IMR-90 (cell line): Measurements from ENCODE around the gene C1QTNF12. TPM values are rescaled to one million over a fixed set of nuclear protein-coding genes. Genes with fewer than 3 reads are reported as not detected.

Experiments used
- ATAC-seq: fragments of 200-7000 bp; cut with Tn5 transposase; 2 replicates; pipeline ENCODE4 v1.9.1; 2020; ENCODE audit warnings: low read depth, mild to moderate bottlenecking, moderate library complexity
- BruUV-seq: library from RNA; stranded (reverse); fragments of 400-500 nt; replicated peaks from 2 replicates; lab custom pipeline; 2021; lab: Mats Ljungman, UMichigan
- CTCF ChIA-PET: fragments of 300-600 bp; formaldehyde crosslinking; extraction: SDS; loops from one replicate; lab custom pipeline; 2021; ENCODE audit warnings: antibody characterized with exemption; lab: Yijun Ruan, JAX
- POLR2A ChIA-PET: fragments of 300-600 bp; sonication (Branson Sonifier 250); formaldehyde crosslinking; loops from one replicate; lab custom pipeline; 2022; ENCODE audit warnings: antibody characterized with exemption; ENCODE audit not compliant: unreplicated experiment; lab: Charles Lee
- DNase-seq: peaks from one replicate; pipeline ENCODE4 v3.0.0; 2013
- H2AFZ ChIP-seq: replicated peaks from 2 replicates; pipeline ENCODE3; 2013; ENCODE audit warnings: low read length, mild to moderate bottlenecking; ENCODE audit not compliant: poor library complexity
- H2AK5ac ChIP-seq: 2 replicates; pipeline ENCODE4 v1.6.1; 2013; ENCODE audit warnings: low read depth, low read length, inconsistent platforms
- H2AK9ac ChIP-seq: replicated peaks from 2 replicates; pipeline ENCODE3; 2013; ENCODE audit warnings: mild to moderate bottlenecking, low read depth, low read length, moderate library complexity; ENCODE audit not compliant: poor library complexity
- H2BK120ac ChIP-seq: 2 replicates; pipeline ENCODE4 v1.6.1; 2013; ENCODE audit warnings: low read depth, low read length, inconsistent platforms
- H2BK15ac ChIP-seq: 3 replicates; pipeline ENCODE4 v1.6.1; 2013; ENCODE audit warnings: low read depth, low read length, inconsistent platforms
- H2BK20ac ChIP-seq: 2 replicates; pipeline ENCODE4 v1.6.1; 2013; ENCODE audit warnings: low read depth, mild to moderate bottlenecking, inconsistent platforms, low read length, moderate library complexity
- H2BK5ac ChIP-seq: 2 replicates; pipeline ENCODE4 v1.6.1; 2013; ENCODE audit warnings: mild to moderate bottlenecking, low read depth, low read length, inconsistent platforms; ENCODE audit not compliant: poor library complexity, severe bottlenecking
- H3K14ac ChIP-seq: replicated peaks from 2 replicates; pipeline ENCODE4 v1.6.1; 2013; ENCODE audit warnings: low read depth, low read length, inconsistent platforms
- H3K18ac ChIP-seq: 2 replicates; pipeline ENCODE4 v1.6.1; 2013; ENCODE audit warnings: low read depth, low read length, control low read depth
- H3K23ac ChIP-seq: 2 replicates; pipeline ENCODE4 v1.6.1; 2013; ENCODE audit warnings: low read depth, low read length, inconsistent platforms
- H3K27ac ChIP-seq: 2 replicates; pipeline ENCODE4 v1.5.1; 2013; ENCODE audit warnings: mild to moderate bottlenecking, control low read depth, low read length; ENCODE audit not compliant: insufficient read depth
- H3K27me3 ChIP-seq: 2 replicates; pipeline ENCODE4 v1.6.1; 2013; ENCODE audit warnings: low read length; ENCODE audit not compliant: control insufficient read depth, insufficient read depth
- H3K36me3 ChIP-seq: 2 replicates; pipeline ENCODE4 v1.6.1; 2013; ENCODE audit warnings: low read length, mixed read lengths; ENCODE audit not compliant: control insufficient read depth, insufficient read depth
- H3K4ac ChIP-seq: 2 replicates; pipeline ENCODE4 v1.6.1; 2013; ENCODE audit warnings: low read depth, low read length, inconsistent platforms
- H3K4me1 ChIP-seq: 2 replicates; pipeline ENCODE4 v1.6.1; 2013; ENCODE audit warnings: low read length, mixed read lengths; ENCODE audit not compliant: control insufficient read depth, insufficient read depth
- H3K4me2 ChIP-seq: 2 replicates; pipeline ENCODE4 v1.6.1; 2013; ENCODE audit warnings: low read depth, mild to moderate bottlenecking, control low read depth, low read length, moderate library complexity
- H3K4me3 ChIP-seq: 2 replicates; pipeline ENCODE4 v1.5.1; 2013; ENCODE audit warnings: low read depth, mild to moderate bottlenecking, control low read depth, low read length, moderate library complexity; ENCODE audit not compliant: insufficient read depth
- H3K56ac ChIP-seq: 2 replicates; pipeline ENCODE4 v1.6.1; 2013; ENCODE audit warnings: low read length, inconsistent platforms; ENCODE audit not compliant: insufficient read depth; ENCODE audit errors: extremely low read depth
- H3K79me1 ChIP-seq, 2 experiments: 2 replicates each; pipeline ENCODE4 v1.6.1; 2013; ENCODE audit warnings: low read length in 2 of 2, inconsistent platforms in 1 of 2, low read depth in 1 of 2
- H3K9ac ChIP-seq: 2 replicates; pipeline ENCODE4 v1.6.1; 2013; ENCODE audit warnings: low read depth, low read length, control low read depth
- H3K9me1 ChIP-seq: 2 replicates; pipeline ENCODE4 v1.6.1; 2013; ENCODE audit warnings: low read length, inconsistent platforms; ENCODE audit not compliant: insufficient read depth
- H3K9me3 ChIP-seq: 2 replicates; pipeline ENCODE4 v1.6.1; 2013; ENCODE audit warnings: low read length; ENCODE audit not compliant: control insufficient read depth, insufficient read depth
- H4K20me1 ChIP-seq: 2 replicates; pipeline ENCODE4 v1.6.1; 2013; ENCODE audit warnings: low read length, inconsistent platforms; ENCODE audit not compliant: insufficient read depth
- H4K5ac ChIP-seq: 2 replicates; pipeline ENCODE4 v1.6.1; 2013; ENCODE audit warnings: mild to moderate bottlenecking, low read depth, low read length, control low read depth
- H4K8ac ChIP-seq, 2 experiments: 2 replicates each; pipeline ENCODE4 v1.6.1; 2013; ENCODE audit warnings: low read depth in 2 of 2, low read length in 2 of 2, control low read depth in 1 of 2, inconsistent platforms in 1 of 2
- H4K91ac ChIP-seq: 2 replicates; pipeline ENCODE4 v1.6.1; 2013; ENCODE audit warnings: low read depth, low read length, inconsistent platforms; ENCODE audit not compliant: insufficient read depth
- BHLHE40 ChIP-seq: fragments of 150-350 bp; IDR thresholded peaks from 2 replicates; pipeline ENCODE4 v1.6.1; 2016; ENCODE audit warnings: mild to moderate bottlenecking, low read depth, low read length
- CHD1 ChIP-seq: IDR thresholded peaks from 2 replicates; pipeline ENCODE4 v1.6.1; 2012; ENCODE audit warnings: low read depth, low read length, improper control_type of control experiment
- MAFK ChIP-seq: IDR thresholded peaks from 2 replicates; pipeline ENCODE4 v1.6.1; 2012; ENCODE audit warnings: low read depth, low read length, improper control_type of control experiment
- MAZ ChIP-seq: IDR thresholded peaks from 2 replicates; pipeline ENCODE4 v1.6.1; 2012; ENCODE audit warnings: low read depth, mild to moderate bottlenecking, low read length, improper control_type of control experiment, moderate library complexity, borderline replicate concordance
- MXI1 ChIP-seq: IDR thresholded peaks from 2 replicates; pipeline ENCODE4 v1.6.1; 2012; ENCODE audit warnings: low read depth, mild to moderate bottlenecking, low read length, moderate library complexity, borderline replicate concordance
- NFE2L2 ChIP-seq: fragments of 150-350 bp; IDR thresholded peaks from 2 replicates; pipeline ENCODE4 v1.6.1; 2016; ENCODE audit warnings: low read depth, mild to moderate bottlenecking, low read length
- POLR2A ChIP-seq: IDR thresholded peaks from 2 replicates; pipeline ENCODE4 v1.6.1; 2012; ENCODE audit warnings: mild to moderate bottlenecking, low read depth, low read length
- RAD21 ChIP-seq: IDR thresholded peaks from 2 replicates; pipeline ENCODE4 v1.6.1; 2012; ENCODE audit warnings: low read length, improper control_type of control experiment
- RCOR1 ChIP-seq: IDR thresholded peaks from 2 replicates; pipeline ENCODE4 v1.6.1; 2012; ENCODE audit warnings: mild to moderate bottlenecking, low read length, improper control_type of control experiment; ENCODE audit not compliant: insufficient replicate concordance
- SMC3 ChIP-seq: fragments of 150-350 bp; IDR thresholded peaks from 2 replicates; pipeline ENCODE4 v1.6.1; 2016; ENCODE audit warnings: low read depth, mild to moderate bottlenecking, antibody characterized with exemption, low read length, moderate library complexity
- WGBS, 2 experiments: methylation state at CpG; one replicate each; pipeline versions ENCODE4 v1.1.5 to v1.1.7; 2013; ENCODE audit warnings: missing lambda C conversion rate in 2 of 2; ENCODE audit not compliant: insufficient read length in 1 of 2; ENCODE audit errors: extremely low coverage in 2 of 2; 5-methylcytosine and 5-hydroxymethylcytosine counted together
- dilution Hi-C: fragments of 300-500 bp; cut with HindIII; formaldehyde crosslinking; loops from one replicate; pipeline ENCODE4 v1.14.3; 2018; ENCODE audit warnings: low sequenced_read_pairs; ENCODE audit not compliant: unreplicated experiment
- in situ Hi-C: fragments of 300-500 bp; cut with MboI; formaldehyde crosslinking; loops from 3 replicates; pipeline ENCODE4 v1.14.3; 2019; ENCODE audit warnings: low sequenced_read_pairs, inconsistent platforms, mixed read lengths
- intact Hi-C: fragments of 100-400 bp; cut with micrococcal nuclease; formaldehyde crosslinking; loops from 2 replicates; pipeline ENCODE4 v1.10.0; 2022
- polyA plus RNA-seq, 3 experiments: library from polyadenylated mRNA; depleted of rRNA; stranded (reverse); fragments of >200 nt; gene quantifications; 2 replicates each; pipeline ENCODE4 v1.2.3, GENCODE V29; 2012; ENCODE audit warnings: low replicate concordance in 1 of 3
- total RNA-seq: library from RNA; depleted of rRNA; stranded (reverse); fragments of >200 nt; gene quantifications from 2 replicates; pipeline ENCODE4 v1.2.3, GENCODE V29; 2012
- TF ChIP-seq, protein P1 (sequence below): conservative IDR thresholded peaks from 2 replicates; pipeline ENCODE4 v1.5.1; 2012; ENCODE audit warnings: mild to moderate bottlenecking, low read depth, low read length, improper control_type of control experiment
- TF ChIP-seq, protein P2 (sequence below): fragments of 150-350 bp; IDR thresholded peaks from 2 replicates; pipeline ENCODE4 v1.6.1; 2017; ENCODE audit warnings: mild to moderate bottlenecking, antibody characterized with exemption, low read length, low read depth

Gene C1QTNF12
- total and polyA plus RNA-seq, 2 of the 4 experiments (the other 2 are of a cell fraction), result 0.36 to 1.1 TPM

DNA sequence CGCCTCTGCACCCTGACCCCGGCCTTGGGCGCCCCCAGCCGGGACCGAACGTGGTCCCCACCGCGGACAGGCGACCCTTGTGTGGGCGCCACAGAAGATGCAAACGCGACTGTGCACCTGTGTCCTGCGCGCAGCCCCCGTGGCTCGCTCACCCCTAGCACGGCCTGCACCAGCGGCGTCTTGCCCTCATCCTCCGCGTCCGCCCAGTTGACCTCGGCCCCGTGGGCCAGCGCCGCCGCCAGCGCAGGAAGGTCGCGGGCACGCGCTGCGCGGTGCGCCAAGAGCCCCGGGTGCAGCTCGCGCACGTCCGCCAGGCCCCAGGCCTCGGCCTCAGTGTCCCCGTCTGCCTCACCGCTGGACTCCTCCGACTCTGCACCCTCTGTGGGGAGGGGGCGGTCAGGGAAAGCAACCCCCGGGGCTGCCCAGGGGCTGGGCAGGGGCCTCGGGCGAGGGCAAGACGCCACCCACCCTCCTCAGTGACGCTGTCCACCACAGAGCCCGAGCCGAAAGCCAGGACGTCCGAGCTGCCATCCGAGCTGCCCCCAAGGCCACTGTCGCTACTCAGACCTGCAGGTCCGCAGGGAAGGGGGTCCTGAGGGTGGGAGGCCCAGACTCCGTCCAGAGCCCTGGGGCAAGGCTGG lies 47.8 kb upstream of the C1QTNF12 start:
- no peak overlapping the region for H3K23ac ChIP-seq
- dilution Hi-C loops, result no loop called here
- no peak for TF ChIP-seq POLR2A
- TF ChIP-seq RAD21, result no peak
- no peak for TF ChIP-seq NFE2L2
- no peak for TF ChIP-seq MXI1
- TF ChIP-seq, protein P1, sequence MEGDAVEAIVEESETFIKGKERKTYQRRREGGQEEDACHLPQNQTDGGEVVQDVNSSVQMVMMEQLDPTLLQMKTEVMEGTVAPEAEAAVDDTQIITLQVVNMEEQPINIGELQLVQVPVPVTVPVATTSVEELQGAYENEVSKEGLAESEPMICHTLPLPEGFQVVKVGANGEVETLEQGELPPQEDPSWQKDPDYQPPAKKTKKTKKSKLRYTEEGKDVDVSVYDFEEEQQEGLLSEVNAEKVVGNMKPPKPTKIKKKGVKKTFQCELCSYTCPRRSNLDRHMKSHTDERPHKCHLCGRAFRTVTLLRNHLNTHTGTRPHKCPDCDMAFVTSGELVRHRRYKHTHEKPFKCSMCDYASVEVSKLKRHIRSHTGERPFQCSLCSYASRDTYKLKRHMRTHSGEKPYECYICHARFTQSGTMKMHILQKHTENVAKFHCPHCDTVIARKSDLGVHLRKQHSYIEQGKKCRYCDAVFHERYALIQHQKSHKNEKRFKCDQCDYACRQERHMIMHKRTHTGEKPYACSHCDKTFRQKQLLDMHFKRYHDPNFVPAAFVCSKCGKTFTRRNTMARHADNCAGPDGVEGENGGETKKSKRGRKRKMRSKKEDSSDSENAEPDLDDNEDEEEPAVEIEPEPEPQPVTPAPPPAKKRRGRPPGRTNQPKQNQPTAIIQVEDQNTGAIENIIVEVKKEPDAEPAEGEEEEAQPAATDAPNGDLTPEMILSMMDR, result no peak
- TF ChIP-seq, protein P2, sequence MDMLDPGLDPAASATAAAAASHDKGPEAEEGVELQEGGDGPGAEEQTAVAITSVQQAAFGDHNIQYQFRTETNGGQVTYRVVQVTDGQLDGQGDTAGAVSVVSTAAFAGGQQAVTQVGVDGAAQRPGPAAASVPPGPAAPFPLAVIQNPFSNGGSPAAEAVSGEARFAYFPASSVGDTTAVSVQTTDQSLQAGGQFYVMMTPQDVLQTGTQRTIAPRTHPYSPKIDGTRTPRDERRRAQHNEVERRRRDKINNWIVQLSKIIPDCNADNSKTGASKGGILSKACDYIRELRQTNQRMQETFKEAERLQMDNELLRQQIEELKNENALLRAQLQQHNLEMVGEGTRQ, result no peak
- no peak for TF ChIP-seq MAZ
- TF ChIP-seq BHLHE40, result no peak
- TF ChIP-seq RCOR1, result no peak
- no peak for TF ChIP-seq SMC3
- TF ChIP-seq MAFK, result no peak
- no peak for TF ChIP-seq CHD1

More for the DNA sequence above, 47.8 kb upstream of the C1QTNF12 start:
- Histone ChIP-seq H3K9ac (no peak overlapping the region), H3K4me3 (no peak overlapping the region), H3K18ac (no peak overlapping the region), H3K9me3 (no peaks in the 10 kb centered on the region), H3K4me2 (no peak overlapping the region), H2AK9ac (no peak overlapping the region), H4K91ac (no peak overlapping the region), H3K27ac (no peak overlapping the region), H4K20me1 (peaks cover 20% of the 10 kb centered on the region), H2BK120ac (no peak overlapping the region), H2BK20ac (no peak overlapping the region), H4K8ac (no peak overlapping the region), H3K27me3 (no peaks in the 10 kb centered on the region), H3K4me1 (no peaks in the 10 kb centered on the region; the same call in 1 of the 2 replicates), H3K36me3 (peaks cover 36% of the 10 kb centered on the region), H2AK5ac (no peak overlapping the region), H2BK15ac (no peak overlapping the region), H4K5ac (no peak overlapping the region), H3K4ac (no peak overlapping the region), H2AFZ (no peak overlapping the region), H3K9me1 (no peaks in the 10 kb centered on the region), H2BK5ac (no peak overlapping the region), H3K79me1 (no peaks in the 10 kb centered on the region), H3K56ac (no peak overlapping the region), H3K14ac (no peak overlapping the region)
- ATAC-seq, result no peak
- in situ Hi-C loops (no loop called here), intact Hi-C loops (no loop called here)
- BruUV-seq, result no TSS peak
- WGBS, 2 experiments, result 88% methylated on average over 29 of the region's 58 CpGs; no CpG with 5 or more reads in 1 of the 2 experiments
- ChIA-PET CTCF (no interaction called here), POLR2A (no interaction called here)
- no peak for DNase-seq
